GM12878 (cell line): ENCODE data around the gene SLC25A27. TPM values are rescaled to one million over a fixed set of nuclear protein-coding genes. Genes with fewer than 3 reads are reported as not detected.

Experiments used
- ATAC-seq: fragments of 200-7000 bp; cut with Tn5 transposase; 3 replicates; pipeline ENCODE4 v1.9.1; 2020; ENCODE audit warnings: mild to moderate bottlenecking, moderate library complexity
- BruUV-seq: library from RNA; stranded (reverse); fragments of 400-500 nt; replicated peaks from 2 replicates; lab custom pipeline; 2021; lab: Mats Ljungman, UMichigan
- CTCF ChIA-PET: fragments of 300-600 bp; sonication (Branson Sonifier 250); formaldehyde crosslinking; extraction: SDS; loops from one replicate; lab custom pipeline; 2021; ENCODE audit warnings: inconsistent platforms; lab: Yijun Ruan, JAX
- POLR2A ChIA-PET: fragments of 350-600 bp; formaldehyde crosslinking; extraction: SDS; loops from one replicate; lab custom pipeline; 2021; ENCODE audit warnings: inconsistent platforms; lab: Charles Lee
- RAD21 ChIA-PET: fragments of 300-600 bp; sonication (Branson Sonifier 250); formaldehyde crosslinking; loops from one replicate; lab custom pipeline; 2023; ENCODE audit warnings: antibody characterized with exemption; ENCODE audit not compliant: unreplicated experiment; lab: Charles Lee
- SMC1A ChIA-PET: fragments of 300-600 bp; sonication (Branson Sonifier 250); formaldehyde crosslinking; loops from one replicate; lab custom pipeline; 2023; ENCODE audit not compliant: unreplicated experiment, uncharacterized antibody; lab: Charles Lee
- DNase-seq: peaks from one replicate; pipeline ENCODE4 v3.0.0-alpha.2; 2011; ENCODE audit warnings: low read depth, low spot score
- FAIRE-seq: peaks from 3 replicates; lab custom pipeline; 2011; peaks lifted over from hg19 to GRCh38; lab: Jason Lieb, UNC
- H2AFZ ChIP-seq: 2 replicates; pipeline ENCODE4 v1.6.0; 2011; ENCODE audit warnings: low read depth, low read length, control low read depth; ENCODE audit not compliant: control insufficient read depth
- H3K27ac ChIP-seq: 2 replicates; pipeline ENCODE4 v1.5.1; 2011; ENCODE audit warnings: control low read depth; ENCODE audit not compliant: control insufficient read depth, insufficient read depth
- H3K27me3 ChIP-seq, 2 experiments: replicated peaks in 1 of 2; 2 replicates each; pipeline versions ENCODE4 v1.6.0 to v1.6.1; 2011; ENCODE audit warnings: low read length in 1 of 2; ENCODE audit not compliant: control insufficient read depth in 2 of 2, insufficient read depth in 2 of 2
- H3K36me3 ChIP-seq, 2 experiments: 2 replicates each; pipeline ENCODE4 v1.5.1; 2011; ENCODE audit warnings: low read length in 1 of 2; ENCODE audit not compliant: control insufficient read depth in 2 of 2, insufficient read depth in 2 of 2
- H3K4me1 ChIP-seq: 2 replicates; pipeline ENCODE4 v1.6.1; 2011; ENCODE audit warnings: mild to moderate bottlenecking, low read length, moderate library complexity, mixed read lengths; ENCODE audit not compliant: control insufficient read depth, insufficient read depth
- H3K4me2 ChIP-seq: 2 replicates; pipeline ENCODE4 v1.6.0; 2011; ENCODE audit warnings: control low read depth; ENCODE audit not compliant: control insufficient read depth, insufficient read depth
- H3K4me3 ChIP-seq: fragments of 200-600 bp; sonication (generic); 2 replicates; pipeline ENCODE4 v1.5.1; 2016
- H3K79me2 ChIP-seq: 2 replicates; pipeline ENCODE4 v1.6.0; 2011; ENCODE audit warnings: low read length; ENCODE audit not compliant: control insufficient read depth, insufficient read depth
- H3K9ac ChIP-seq: 2 replicates; pipeline ENCODE4 v1.8.0; 2011; ENCODE audit warnings: low read length, control low read depth, mixed read lengths; ENCODE audit not compliant: control insufficient read depth, insufficient read depth
- H3K9me3 ChIP-seq: replicated peaks from 3 replicates; pipeline ENCODE4 v1.5.1; 2011; ENCODE audit warnings: mild to moderate bottlenecking, low read length; ENCODE audit not compliant: control insufficient read depth, insufficient read depth
- H4K20me1 ChIP-seq: 2 replicates; pipeline ENCODE4 v1.6.0; 2011; ENCODE audit not compliant: control insufficient read depth, insufficient read depth
- BRCA1 ChIP-seq: IDR thresholded peaks from 2 replicates; pipeline ENCODE4 v1.6.1; 2011; ENCODE audit warnings: low read depth, low read length, improper control_type of control experiment
- CREM ChIP-seq: IDR thresholded peaks from 2 replicates; pipeline ENCODE4 v1.6.1; 2014; ENCODE audit warnings: antibody characterized with exemption, low read depth
- E2F4 ChIP-seq: IDR thresholded peaks from 2 replicates; pipeline ENCODE4 v1.6.1; 2012; ENCODE audit warnings: low read depth, low read length, improper control_type of control experiment
- FOXM1 ChIP-seq: IDR thresholded peaks from 2 replicates; pipeline ENCODE4 v1.6.1; 2012; ENCODE audit warnings: low read depth, mild to moderate bottlenecking, inconsistent platforms, low read length, moderate library complexity
- NFYA ChIP-seq: IDR thresholded peaks from 2 replicates; pipeline ENCODE4 v1.6.1; 2011; ENCODE audit warnings: low read depth, mild to moderate bottlenecking, low read length, improper control_type of control experiment, borderline replicate concordance
- POLR2AphosphoS5 ChIP-seq: IDR thresholded peaks from 2 replicates; pipeline ENCODE4 v1.6.1; 2011; ENCODE audit warnings: mild to moderate bottlenecking, low read length, inconsistent platforms
- REST ChIP-seq: IDR thresholded peaks from 2 replicates; pipeline ENCODE4 v1.6.1; 2012; ENCODE audit warnings: mild to moderate bottlenecking, low read depth, low read length
- SREBF2 ChIP-seq: IDR thresholded peaks from 2 replicates; pipeline ENCODE4 v1.6.1; 2012; ENCODE audit warnings: mild to moderate bottlenecking, low read length
- ZNF274 ChIP-seq: IDR thresholded peaks from one replicate; pipeline ENCODE4 v1.8.0; 2011; ENCODE audit not compliant: insufficient read length, insufficient read depth
- ZSCAN29 ChIP-seq: fragments of 450-650 bp; IDR thresholded peaks from 2 replicates; pipeline ENCODE4 v1.6.1; 2017; ENCODE audit warnings: mild to moderate bottlenecking, moderate library complexity
- WGBS: methylation state at CpG from one replicate; pipeline ENCODE4 v1.1.6; 2016; ENCODE audit warnings: low lambda C conversion rate; ENCODE audit not compliant: insufficient replicate concordance, insufficient coverage; ENCODE audit errors: missing lambda C conversion rate; 5-methylcytosine and 5-hydroxymethylcytosine counted together
- in situ Hi-C: fragments of 300-500 bp; cut with MboI; formaldehyde crosslinking; loops from 9 replicates; pipeline ENCODE4 v1.14.3; 2018; ENCODE audit warnings: mixed read lengths
- intact Hi-C: fragments of 100-400 bp; cut with micrococcal nuclease; formaldehyde crosslinking; loops from one replicate; pipeline ENCODE4 v1.14.2; 2022; ENCODE audit not compliant: unreplicated experiment
- polyA plus RNA-seq, 11 experiments: library from polyadenylated mRNA; depleted of rRNA in 4 of 11; unstranded in 6 of 11; stranded (reverse) in 5 of 11; fragments of >200 nt; fragmentation: Nextera tagmentation in 4 of 11; fragmentation: Illumina TruSeq in 1 of 11; extraction: Ambion mirVana in 4 of 11; extraction: Trizol in 1 of 11; gene quantifications; 1 replicate in 1 of 11; 2 replicates in 10 of 11; pipeline versions ENCODE4 v1.2.1 to v1.2.3, GENCODE V29; 2011 to 2016; ENCODE audit warnings: inconsistent platforms in 2 of 11, missing spikeins in 2 of 11, low read depth in 1 of 11
- total RNA-seq, 4 experiments: library from RNA; depleted of rRNA in 3 of 4; stranded (reverse); fragments of >200 nt in 3 of 4; fragmentation: Illumina TruSeq in 1 of 4; extraction: Trizol in 1 of 4; gene quantifications; 2 replicates each; pipeline versions ENCODE4 v1.2.1 to v1.2.3, GENCODE V29; 2013 to 2021

SLC25A27 gene
- total and polyA plus RNA-seq, 10 of the 15 experiments (the other 5 are each of a cell fraction or from before 2014, with no cell fraction given) = not detected

- no peak for TF ChIP-seq FOXM1
- no peak for TF ChIP-seq ZSCAN29
These were observed 62.4 kb downstream of the SLC25A27 start (continued) for GRCh38 chr6:46715141-46715540.

GRCh38 chr6:46719099-46719498 lies 66.3 kb downstream of the SLC25A27 start:
- ATAC-seq = no peak
- intact Hi-C loops = no loop called here
- ChIA-PET POLR2A (no interaction called here), RAD21 (no interaction called here), SMC1A (interaction anchor here (1.1 kb wide), 1 partner anchor 16 kb away, joined by 3 read pairs; no protein-coding TSS in a partner anchor), CTCF (no interaction called here)
- Histone ChIP-seq H3K9me3 (no peaks in the 10 kb centered on the region), H3K4me2 (no peak overlapping the region), H3K27me3 (peaks cover 0 to 2% of the 10 kb centered on the region in 2 experiments; a peak in 2 of 4 replicates), H2AFZ (no peak overlapping the region), H3K79me2 (no peaks in the 10 kb centered on the region), H3K4me1 (no peaks in the 10 kb centered on the region), H3K36me3 (no peaks in the 10 kb centered on the region), H3K27ac (no peak overlapping the region), H4K20me1 (no peaks in the 10 kb centered on the region), H3K4me3 (no peak overlapping the region), H3K9ac (no peak overlapping the region)
- in situ Hi-C loops = no loop called here
- TF ChIP-seq POLR2AphosphoS5 = no peak
- no peak for TF ChIP-seq ZNF274
- TF ChIP-seq NFYA = no peak
- TF ChIP-seq BRCA1 = no peak
- no peak for TF ChIP-seq E2F4
- TF ChIP-seq SREBF2 = no peak
- no peak for TF ChIP-seq REST
- no peak for TF ChIP-seq CREM
- 0% methylated on average over 1 of the region's 1 CpG for WGBS
- no peak for DNase-seq
- no peak for FAIRE-seq
- BruUV-seq = no TSS peak
